ENCODE measurements around the gene DLST. TPM values are rescaled to one million over a fixed set of nuclear protein-coding genes. Genes with fewer than 3 reads are reported as not detected.

The DLST gene
- total RNA-seq, 4 donors from 2014 or later, result 79.3 to 98.7 (median 87.8) TPM

DNA sequence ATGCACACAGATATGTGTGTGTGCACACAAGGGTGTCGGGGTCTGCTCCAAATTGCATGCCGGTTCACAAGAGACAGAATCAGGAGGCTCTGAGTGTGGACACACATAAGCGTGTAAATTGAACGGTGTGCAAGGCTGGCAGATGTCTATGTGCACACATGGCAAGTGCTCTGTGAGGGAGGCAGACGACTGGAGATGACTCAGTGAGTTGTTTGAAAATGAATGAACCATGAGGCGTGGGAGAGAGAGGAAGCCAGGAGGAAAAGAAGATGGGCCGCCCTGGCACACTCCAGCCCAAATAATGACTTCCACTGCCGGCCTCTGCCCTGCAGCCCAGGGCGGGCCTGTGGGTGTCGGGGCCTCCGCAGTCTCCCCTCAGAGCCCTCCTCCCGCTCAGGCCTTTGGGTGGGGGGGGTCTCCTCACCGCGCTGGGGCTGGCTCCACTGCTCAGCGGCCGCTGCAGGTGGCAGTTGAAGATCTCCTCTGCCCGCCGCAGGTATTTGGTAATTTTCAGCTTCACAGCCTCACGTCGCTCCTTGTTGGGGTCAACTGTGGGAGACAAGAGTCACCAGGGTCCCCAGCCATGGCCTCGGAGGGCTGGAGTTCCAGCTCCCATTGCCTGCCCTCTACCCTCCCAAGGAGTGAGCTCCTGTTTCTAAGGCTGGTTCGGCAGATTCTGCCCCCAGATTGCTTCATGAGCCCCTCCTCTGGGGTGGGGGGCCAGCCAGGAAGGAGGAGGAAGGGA lies 37.9 kb downstream of the DLST start:
- 73 to 100% methylated on average over 1 to 7 of the region's 22 CpGs for WGBS, 2 donors (ENCODE audit: low coverage in 1 of 2)
- no peak for TF ChIP-seq POLR2AphosphoS5 (IDR thresholded peaks at IDR 0.05)
- TF ChIP-seq, protein P1, sequence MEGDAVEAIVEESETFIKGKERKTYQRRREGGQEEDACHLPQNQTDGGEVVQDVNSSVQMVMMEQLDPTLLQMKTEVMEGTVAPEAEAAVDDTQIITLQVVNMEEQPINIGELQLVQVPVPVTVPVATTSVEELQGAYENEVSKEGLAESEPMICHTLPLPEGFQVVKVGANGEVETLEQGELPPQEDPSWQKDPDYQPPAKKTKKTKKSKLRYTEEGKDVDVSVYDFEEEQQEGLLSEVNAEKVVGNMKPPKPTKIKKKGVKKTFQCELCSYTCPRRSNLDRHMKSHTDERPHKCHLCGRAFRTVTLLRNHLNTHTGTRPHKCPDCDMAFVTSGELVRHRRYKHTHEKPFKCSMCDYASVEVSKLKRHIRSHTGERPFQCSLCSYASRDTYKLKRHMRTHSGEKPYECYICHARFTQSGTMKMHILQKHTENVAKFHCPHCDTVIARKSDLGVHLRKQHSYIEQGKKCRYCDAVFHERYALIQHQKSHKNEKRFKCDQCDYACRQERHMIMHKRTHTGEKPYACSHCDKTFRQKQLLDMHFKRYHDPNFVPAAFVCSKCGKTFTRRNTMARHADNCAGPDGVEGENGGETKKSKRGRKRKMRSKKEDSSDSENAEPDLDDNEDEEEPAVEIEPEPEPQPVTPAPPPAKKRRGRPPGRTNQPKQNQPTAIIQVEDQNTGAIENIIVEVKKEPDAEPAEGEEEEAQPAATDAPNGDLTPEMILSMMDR (IDR thresholded peaks at IDR 0.05), result no peak
- no peak for TF ChIP-seq POLR2A (IDR thresholded peaks at IDR 0.05)
- no peak for TF ChIP-seq EP300 (IDR thresholded peaks at IDR 0.05)
- peaks cover 0 to 12% of the 10 kb centered on the region in 2 donors for H3K36me3 ChIP-seq
- H3K9me3 ChIP-seq, result no peaks in the 10 kb centered on the region
- H3K27ac ChIP-seq, result no peak overlapping the region
- no peaks in the 10 kb centered on the region for H3K27me3 ChIP-seq
- H3K4me3 ChIP-seq, result no peak overlapping the region
- peaks cover 0 to 58% (median 20%) of the 10 kb centered on the region in 3 donors for H3K4me1 ChIP-seq
- no peak for ATAC-seq

DNA sequence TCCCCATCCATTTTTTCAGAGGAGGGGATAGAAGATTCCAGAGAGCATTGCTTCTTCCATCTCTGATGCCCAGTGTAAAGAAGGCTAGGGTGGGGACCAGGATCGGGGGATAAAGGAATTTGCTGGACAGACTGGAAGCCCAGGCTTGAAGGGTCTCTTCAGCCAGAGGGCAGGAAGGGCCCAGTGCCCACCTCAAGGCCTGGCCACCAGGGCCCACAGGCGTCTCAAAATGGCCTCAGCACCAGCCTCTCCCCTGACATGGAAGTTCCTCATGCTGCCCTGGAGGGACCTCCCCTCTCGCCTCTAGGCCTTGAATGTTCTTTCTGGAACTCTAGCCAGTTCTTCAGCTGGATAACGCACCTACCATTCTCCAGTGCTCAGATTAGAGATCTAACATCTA lies 38.6 kb downstream of the DLST start:
- no peak for TF ChIP-seq EP300 (IDR thresholded peaks at IDR 0.05)
- TF ChIP-seq, protein P1 (IDR thresholded peaks at IDR 0.05), result no peak
- TF ChIP-seq POLR2A (IDR thresholded peaks at IDR 0.05), result no peak
- Histone ChIP-seq H3K27ac (no peak overlapping the region), H3K9me3 (no peaks in the 10 kb centered on the region), H3K4me3 (no peak overlapping the region), H3K36me3 (peaks cover 0 to 12% of the 10 kb centered on the region in 2 donors), H3K4me1 (peaks cover 0 to 52% (median 20%) of the 10 kb centered on the region in 3 donors), H3K27me3 (no peaks in the 10 kb centered on the region)
- 84% methylated on average over 4 of the region's 4 CpGs; no CpG with 5 or more reads in 1 of the 2 donors for WGBS, 2 donors (ENCODE audit: low coverage in 1 of 2)
- ATAC-seq, result no peak

DNA sequence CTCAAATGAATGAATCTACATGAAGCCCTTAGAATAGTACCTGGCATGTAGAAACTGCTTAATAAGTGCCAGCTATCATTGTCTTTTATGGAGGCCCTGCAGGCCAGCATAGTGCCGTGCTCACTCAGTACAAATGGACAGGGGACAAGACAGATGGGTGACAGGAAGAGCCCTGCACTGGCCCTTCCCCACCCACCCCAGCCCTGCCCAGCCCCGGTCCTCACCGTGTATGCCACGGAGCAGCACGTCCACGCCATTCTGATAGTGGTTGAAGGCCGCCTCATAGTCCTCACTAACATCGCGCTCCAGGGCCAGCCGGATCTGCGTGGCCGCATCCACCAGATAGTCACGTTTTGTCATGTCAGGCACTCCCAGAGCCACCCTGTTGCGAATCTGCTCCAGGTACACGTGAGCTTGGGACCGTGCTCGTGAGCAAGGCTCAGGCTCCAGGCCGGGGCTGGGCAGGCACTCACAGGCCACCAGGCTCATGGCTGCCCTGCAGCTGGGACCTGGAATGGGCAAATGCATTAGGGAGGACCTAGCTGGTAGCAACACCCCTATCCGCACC lies 39.4 kb downstream of the DLST start:
- Histone ChIP-seq H3K27me3 (no peaks in the 10 kb centered on the region), H3K27ac (no peak overlapping the region), H3K4me3 (no peak overlapping the region), H3K4me1 (peaks cover 0 to 45% (median 16%) of the 10 kb centered on the region in 3 donors), H3K36me3 (peaks cover 0 to 12% of the 10 kb centered on the region in 2 donors), H3K9me3 (no peaks in the 10 kb centered on the region)
- WGBS, 2 donors (ENCODE audit: low coverage in 1 of 2), result 100% methylated on average over 1 of the region's 19 CpGs
- ATAC-seq, result no peak
- TF ChIP-seq POLR2AphosphoS5 (IDR thresholded peaks at IDR 0.05) (no peak), POLR2A (IDR thresholded peaks at IDR 0.05) (no peak), EP300 (IDR thresholded peaks at IDR 0.05) (no peak)
- TF ChIP-seq, protein P1 (IDR thresholded peaks at IDR 0.05), result no peak

DNA sequence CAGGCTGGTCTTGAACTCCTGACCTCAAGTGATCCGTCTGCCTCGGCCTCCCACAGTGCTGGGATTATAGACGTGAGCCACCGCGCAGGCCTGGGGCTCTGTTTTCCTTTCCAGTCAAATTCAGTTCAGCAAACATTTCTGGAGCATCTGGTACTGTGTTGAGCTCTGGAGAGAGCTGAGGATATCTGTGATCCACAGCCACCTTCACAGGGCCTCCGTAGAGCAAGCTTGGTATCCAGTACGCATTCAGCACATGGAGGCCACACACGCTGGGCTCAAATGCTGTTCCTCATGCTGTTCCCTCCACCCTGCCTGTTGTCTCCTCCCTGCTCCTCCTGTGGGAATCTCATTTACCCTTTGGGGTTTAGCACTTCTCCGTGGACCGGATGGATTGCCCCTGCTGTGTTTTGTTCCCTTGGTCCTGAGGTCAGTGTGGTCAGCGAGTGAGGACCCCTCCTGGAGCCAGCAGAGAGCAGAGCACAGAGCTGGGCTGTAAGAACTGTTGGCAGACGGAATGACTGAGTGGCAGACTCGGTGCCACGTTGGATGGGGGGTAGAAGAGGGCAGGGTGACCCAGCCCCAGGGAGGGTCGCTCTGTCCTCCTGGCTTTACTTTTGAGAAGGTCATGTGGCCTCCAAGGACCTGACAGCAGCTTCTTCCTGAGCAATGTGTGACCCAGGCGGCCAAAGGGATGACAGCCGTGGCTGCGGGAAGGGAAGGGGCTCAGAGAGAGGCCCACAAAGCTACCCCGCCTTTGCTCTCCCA lies 40.5 kb downstream of the DLST start:
- Histone ChIP-seq H3K27ac (peak overlapping the region in 3 of 4 donors; percentile 76 to 85 (median 78)), H3K4me3 (peak overlapping the region; percentile 32 to 70), H3K4me1 (peaks cover 0 to 35% (median 14%) of the 10 kb centered on the region in 3 donors), H3K27me3 (no peaks in the 10 kb centered on the region), H3K9me3 (no peaks in the 10 kb centered on the region), H3K36me3 (peaks cover 0 to 12% of the 10 kb centered on the region in 2 donors)
- WGBS, 2 donors (ENCODE audit: low coverage in 1 of 2), result 77 to 100% methylated on average over 4 to 5 of the region's 19 CpGs
- TF ChIP-seq, protein P1 (IDR thresholded peaks at IDR 0.05), result no peak
- no peak for TF ChIP-seq POLR2AphosphoS5 (IDR thresholded peaks at IDR 0.05)
- no peak for ATAC-seq
